Type B pancreatic cell (in vitro differentiated cells): ENCODE data around the gene KHDRBS1. TPM values are rescaled to one million over a fixed set of nuclear protein-coding genes. Genes with fewer than 3 reads are reported as not detected.
"Not testable (repeated sequence)": the region's sequence is repeated elsewhere in the genome, so short reads cannot be mapped to it uniquely, and the experiment has no call there.

Source experiments
- DNase-seq: peaks from one replicate; pipeline ENCODE4 v3.0.0; 2021; ENCODE audit warnings: mixed read lengths; ENCODE audit not compliant: unreplicated experiment; ENCODE audit errors: extremely low spot score
- H3K27ac Mint-ChIP-seq: 2 replicates; pipeline ENCODE4 v1.8.0; 2021; ENCODE audit warnings: mild to moderate bottlenecking, mixed read lengths
- H3K27me3 Mint-ChIP-seq: 2 replicates; pipeline ENCODE4 v1.8.0; 2021; ENCODE audit warnings: mixed read lengths
- H3K36me3 Mint-ChIP-seq: 2 replicates; pipeline ENCODE4 v1.8.0; 2021; ENCODE audit warnings: mixed read lengths
- H3K4me1 Mint-ChIP-seq: one replicate; pipeline ENCODE4 v1.8.0; 2021; ENCODE audit warnings: mixed read lengths; ENCODE audit not compliant: unreplicated experiment
- H3K4me3 Mint-ChIP-seq: 2 replicates; pipeline ENCODE4 v1.8.0; 2021; ENCODE audit warnings: mild to moderate bottlenecking, mixed read lengths
- H3K9me3 Mint-ChIP-seq: 2 replicates; pipeline ENCODE4 v1.8.0; 2021; ENCODE audit warnings: mixed read lengths
- CTCF ChIP-seq: fragments of 200-600 bp; sonication (generic); conservative IDR thresholded peaks from 2 replicates; pipeline ENCODE4 v1.5.0; 2021; ENCODE audit warnings: antibody characterized with exemption, mild to moderate bottlenecking
- total RNA-seq: library from RNA; stranded (reverse); gene quantifications from 2 replicates; pipeline ENCODE4 v1.2.1, GENCODE V29; 2021; ENCODE audit warnings: low replicate concordance

KHDRBS1 gene
- total RNA-seq, 1 donor from 2014 or later: 202 TPM

- H3K4me1 Mint-ChIP-seq: peaks cover 24% of the 10 kb centered on the region
- peak overlapping the region; percentile 51 for H3K27ac Mint-ChIP-seq
- TF ChIP-seq CTCF: no peak
- H3K4me3 Mint-ChIP-seq: peak overlapping the region; percentile 51
- no peaks in the 10 kb centered on the region for H3K27me3 Mint-ChIP-seq
- no peak for DNase-seq
- no peaks in the 10 kb centered on the region for H3K9me3 Mint-ChIP-seq
- H3K36me3 Mint-ChIP-seq: no peaks in the 10 kb centered on the region
Observed at GRCh38 chr1:31987135-31987619, 26.5 kb upstream of the KHDRBS1 start.

- Mint-ChIP-seq H3K36me3 (no peaks in the 10 kb centered on the region), H3K27me3 (no peaks in the 10 kb centered on the region), H3K27ac (no peak overlapping the region), H3K4me1 (peaks cover 19% of the 10 kb centered on the region), H3K4me3 (no peak overlapping the region), H3K9me3 (no peaks in the 10 kb centered on the region)
- no peak for DNase-seq
- no peak for TF ChIP-seq CTCF
Observed at GRCh38 chr1:31989964-31990363, 23.7 kb upstream of the KHDRBS1 start.

GRCh38 chr1:31991182-31991581 lies 22.5 kb upstream of the KHDRBS1 start:
- H3K9me3 Mint-ChIP-seq: no peaks in the 10 kb centered on the region
- H3K27me3 Mint-ChIP-seq: no peaks in the 10 kb centered on the region
- no peak for DNase-seq
- peaks cover 13% of the 10 kb centered on the region for H3K4me1 Mint-ChIP-seq
- H3K36me3 Mint-ChIP-seq: no peaks in the 10 kb centered on the region
- no peak overlapping the region for H3K4me3 Mint-ChIP-seq
- no peak for TF ChIP-seq CTCF
- H3K27ac Mint-ChIP-seq: no peak overlapping the region

- no peaks in the 10 kb centered on the region for H3K36me3 Mint-ChIP-seq
- no peaks in the 10 kb centered on the region for H3K9me3 Mint-ChIP-seq
- no peaks in the 10 kb centered on the region for H3K27me3 Mint-ChIP-seq
- no peak overlapping the region for H3K27ac Mint-ChIP-seq
- no peak for DNase-seq
- no peak overlapping the region for H3K4me3 Mint-ChIP-seq
- TF ChIP-seq CTCF: no peak
- H3K4me1 Mint-ChIP-seq: no peaks in the 10 kb centered on the region
Observed at GRCh38 chr1:31995263-31995662, 18.4 kb upstream of the KHDRBS1 start.

- not testable (repeated sequence) for H3K4me1 Mint-ChIP-seq, H3K27me3 Mint-ChIP-seq, H3K4me3 Mint-ChIP-seq, H3K36me3 Mint-ChIP-seq, H3K27ac Mint-ChIP-seq, H3K9me3 Mint-ChIP-seq, DNase-seq
Observed at GRCh38 chr1:31996121-31996520, 17.5 kb upstream of the KHDRBS1 start.

GRCh38 chr1:32001863-32002262 lies 11.8 kb upstream of the KHDRBS1 start:
- Mint-ChIP-seq H3K27me3 (no peaks in the 10 kb centered on the region), H3K9me3 (no peaks in the 10 kb centered on the region)

GRCh38 chr1:32002285-32002684 lies 11.4 kb upstream of the KHDRBS1 start:
- not testable (repeated sequence) for H3K36me3 Mint-ChIP-seq, DNase-seq, H3K27me3 Mint-ChIP-seq, H3K9me3 Mint-ChIP-seq, H3K27ac Mint-ChIP-seq, H3K4me3 Mint-ChIP-seq, H3K4me1 Mint-ChIP-seq

More at GRCh38 chr1:32001863-32002262, 11.8 kb upstream of the KHDRBS1 start:
- Mint-ChIP-seq H3K4me3 (no peak overlapping the region), H3K27ac (no peak overlapping the region), H3K36me3 (no peaks in the 10 kb centered on the region), H3K4me1 (peaks cover 5% of the 10 kb centered on the region)
- no peak for TF ChIP-seq CTCF
- DNase-seq: no peak
